Heart left ventricle (tissue), 16 donors: ENCODE results near the gene FOXRED1. TPM values are rescaled to one million over a fixed set of nuclear protein-coding genes. Genes with fewer than 3 reads are reported as not detected.

ENCODE experiments used
- ATAC-seq, 4 donors: fragments of 200-7000 bp; cut with Tn5 transposase; one replicate each; pipeline ENCODE4 v1.9.1; 2020 to 2022; ENCODE audit warnings: moderate library complexity in 4 of 4, mild to moderate bottlenecking in 3 of 4, moderate number of reproducible peaks in 1 of 4
- DNase-seq, 5 donors: peaks; one replicate each; pipeline ENCODE4 v3.0.0-alpha.2; 2020
- H3K27ac ChIP-seq, 12 donors: fragments of 200-600 bp; sonication (generic) in 4 of 12; one replicate each; pipeline versions ENCODE4 v1.5.0 to v1.8.0; 2016 to 2022; ENCODE audit warnings: mild to moderate bottlenecking in 2 of 12
- H3K27me3 ChIP-seq, 9 donors: fragments of 200-600 bp; sonication (generic) in 2 of 9; one replicate each; pipeline versions ENCODE4 v1.5.1 to v1.8.0; 2016 to 2022; ENCODE audit warnings: mild to moderate bottlenecking in 3 of 9
- H3K36me3 ChIP-seq, 9 donors: fragments of 200-600 bp; sonication (generic) in 2 of 9; one replicate each; pipeline versions ENCODE4 v1.5.0 to v1.8.0; 2018 to 2022; ENCODE audit warnings: mild to moderate bottlenecking in 2 of 9
- H3K4me1 ChIP-seq, 12 donors: fragments of 200-600 bp; sonication (generic) in 4 of 12; one replicate each; pipeline versions ENCODE4 v1.5.0 to v1.8.0; 2016 to 2022; ENCODE audit warnings: mild to moderate bottlenecking in 3 of 12
- H3K4me3 ChIP-seq, 12 donors: fragments of 200-600 bp; sonication (generic) in 4 of 12; one replicate each; pipeline versions ENCODE4 v1.5.0 to v1.8.0; 2017 to 2022; ENCODE audit warnings: mild to moderate bottlenecking in 9 of 12, moderate library complexity in 4 of 12
- H3K9me3 ChIP-seq, 12 donors: fragments of 200-600 bp; sonication (generic) in 4 of 12; one replicate each; pipeline versions ENCODE4 v1.5.0 to v1.8.0; 2016 to 2022; ENCODE audit warnings: mild to moderate bottlenecking in 1 of 12
- CTCF ChIP-seq, 12 donors: fragments of 200-600 bp; sonication (generic) in 4 of 12; IDR thresholded peaks; one replicate each; pipeline versions ENCODE4 v1.5.0 to v1.8.0; 2018 to 2022; ENCODE audit warnings: antibody characterized with exemption in 12 of 12, mild to moderate bottlenecking in 5 of 12
- POLR2A ChIP-seq, 2 donors: fragments of 450-650 bp; IDR thresholded peaks; one replicate each; pipeline ENCODE4 v1.6.1; 2017; ENCODE audit warnings: antibody characterized with exemption in 2 of 2, mild to moderate bottlenecking in 2 of 2, moderate library complexity in 2 of 2
- WGBS, 4 donors: extraction: QIAGEN DNeasy Blood & Tissue Kit in 2 of 4; methylation state at CpG; one replicate each; pipeline versions ENCODE4 v1.1.5 to v1.1.7; 2013 to 2018; 5-methylcytosine and 5-hydroxymethylcytosine counted together
- intact Hi-C, 10 donors: fragments of 100-400 bp; cut with DNase I; formaldehyde crosslinking; loops; one replicate each; pipeline versions ENCODE4 v1.11.1 to v1.14.2; 2022
- polyA plus RNA-seq, 2 donors: library from polyadenylated mRNA; stranded (reverse); fragments of 200-250 nt; gene quantifications; one replicate each; pipeline ENCODE4 v1.2.3, GENCODE V29; 2013
- total RNA-seq, 9 donors: library from RNA; depleted of rRNA in 2 of 9; stranded (reverse); fragments of >200 nt in 2 of 9; fragmentation: NEBNext Ultra II Directional in 3 of 9; extraction: Animal tissue kit (Norgen Biotek cat#: 25700) in 3 of 9; gene quantifications; one replicate each; pipeline versions ENCODE4 v1.1.0 to v1.2.4, GENCODE V29; 2016 to 2023
- donor health status: ischemic (EF 13 %, LVEDD 7.1; RV severe dilation, severe dysfunction).
- donor health status: healthy with polysubstance abuse.
- donor health status: DM: no; HTN: yes; CAD: no.
- donor health status: DM: no; HTN: no; CAD: no.
- donor health status: ischemic (EF 25% LVEDD 6.9; RV normal size, moderate dysfunction).
- donor health status: ischemic (EF 25% LVEDD 5.7; RV mildly dilated, moderate dysfunction).
- donor health status: healthy.
- donor health status: DM: yes; HTN: yes; CAD: no.
- donor health status: ischemic (EF 35%, LVEDD 5.7; RV mildly dilated, moderate dysfunction).
- donor health status: nonischemic (EF 11% LVEDD 7.7; RV severe dilation, severe dysfunction).
- donor health status: DM: yes; HTN: yes; CAD: no.
- donor health status: PGD.
- donor health status: ischemic (EF 29% LVEDD 5.4; RV normal size, mild dysfunction).
- donor health status: nonischemic (EF 23%, LVEDD 6.1; RV moderate dilation, normal function).

The FOXRED1 gene
- total and polyA plus RNA-seq, 11 donors, result 22.0 to 49.1 (median 32.2) TPM

GRCh38 chr11:126290887-126291286 is 21.9 kb downstream of the FOXRED1 start:
- no peak for DNase-seq
- ATAC-seq, result peak in 1 of 4 donors; percentile 8
- TF ChIP-seq CTCF (IDR thresholded peaks at IDR 0.05), result no peak
- TF ChIP-seq POLR2A (IDR thresholded peaks at IDR 0.05), result no peak
- 82 to 90% (median 83%) methylated on average over 10 to 12 of the region's 12 CpGs for WGBS, 4 donors
- intact Hi-C loops, result no loop called here
- H3K4me3 ChIP-seq, result no peak overlapping the region
- H3K4me1 ChIP-seq, result no peaks in the 10 kb centered on the region
- H3K36me3 ChIP-seq, result peaks cover 0 to 80% (median 62%) of the 10 kb centered on the region in 9 donors
- no peaks in the 10 kb centered on the region for H3K9me3 ChIP-seq
- no peaks in the 10 kb centered on the region for H3K27me3 ChIP-seq
- H3K27ac ChIP-seq, result no peak overlapping the region

DNA sequence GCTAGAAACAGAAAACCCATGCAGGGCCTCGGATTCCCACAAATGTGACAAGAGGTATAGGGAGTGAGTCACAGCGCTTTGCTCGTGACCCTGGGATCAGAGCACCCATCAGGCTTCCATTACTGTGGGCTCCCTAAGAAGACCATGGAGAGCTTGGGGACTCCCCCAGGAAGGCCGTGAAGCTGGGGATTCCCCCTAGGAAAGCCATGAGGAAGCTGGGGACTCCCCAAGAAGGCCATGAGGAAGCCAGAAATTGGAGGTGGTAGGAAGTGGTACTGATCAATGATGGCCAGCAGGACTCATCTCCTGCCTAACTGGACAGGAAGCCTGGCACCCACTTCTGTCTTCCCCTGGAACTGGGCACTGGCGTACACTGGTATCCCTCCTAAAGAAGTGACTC is 24.8 kb downstream of the FOXRED1 start:
- peak in 2 of 4 donors; percentile 13 to 28 for ATAC-seq
- H3K4me1 ChIP-seq, result no peaks in the 10 kb centered on the region
- no peaks in the 10 kb centered on the region for H3K9me3 ChIP-seq
- H3K36me3 ChIP-seq, result peaks cover 0 to 75% (median 65%) of the 10 kb centered on the region in 9 donors
- DNase-seq, result no peak
- WGBS, 4 donors, result 75 to 87% (median 81%) methylated on average over 5 of the region's 5 CpGs
- intact Hi-C loops, result no loop called here
- no peak for TF ChIP-seq POLR2A (IDR thresholded peaks at IDR 0.05)
- TF ChIP-seq CTCF (IDR thresholded peaks at IDR 0.05), result no peak
- no peak overlapping the region for H3K27ac ChIP-seq
- H3K4me3 ChIP-seq, result no peak overlapping the region
- no peaks in the 10 kb centered on the region for H3K27me3 ChIP-seq

DNA sequence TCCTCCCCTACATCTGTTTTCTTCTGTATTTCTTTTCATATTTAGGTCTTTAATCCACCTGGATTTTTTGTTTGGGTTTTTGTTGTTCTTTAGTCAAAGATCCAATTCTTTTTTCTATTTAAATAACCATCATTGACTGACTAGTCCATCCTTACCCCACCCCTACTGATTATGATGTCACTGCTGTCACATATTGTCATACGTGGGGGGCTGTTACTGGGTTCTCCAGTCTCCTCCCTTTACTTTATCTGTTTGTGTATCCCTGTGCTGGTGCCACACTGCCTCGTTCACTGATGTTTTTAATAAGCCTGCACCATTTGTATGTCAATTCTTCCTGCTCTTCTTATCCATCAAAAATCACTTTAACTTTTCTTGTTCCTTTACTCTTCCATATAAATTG is 28.1 kb downstream of the FOXRED1 start:
- ATAC-seq, result no peak
- intact Hi-C loops, result no loop called here
- TF ChIP-seq CTCF (IDR thresholded peaks at IDR 0.05), result no peak
- no peak for TF ChIP-seq POLR2A (IDR thresholded peaks at IDR 0.05)
- no peak for DNase-seq
- H3K9me3 ChIP-seq, result no peaks in the 10 kb centered on the region
- no peaks in the 10 kb centered on the region for H3K4me1 ChIP-seq
- no peaks in the 10 kb centered on the region for H3K27me3 ChIP-seq
- peaks cover 0 to 64% (median 46%) of the 10 kb centered on the region in 9 donors for H3K36me3 ChIP-seq
- 52 to 80% (median 67%) methylated on average over 2 of the region's 2 CpGs for WGBS, 4 donors
- no peak overlapping the region for H3K27ac ChIP-seq
- no peak overlapping the region for H3K4me3 ChIP-seq

DNA sequence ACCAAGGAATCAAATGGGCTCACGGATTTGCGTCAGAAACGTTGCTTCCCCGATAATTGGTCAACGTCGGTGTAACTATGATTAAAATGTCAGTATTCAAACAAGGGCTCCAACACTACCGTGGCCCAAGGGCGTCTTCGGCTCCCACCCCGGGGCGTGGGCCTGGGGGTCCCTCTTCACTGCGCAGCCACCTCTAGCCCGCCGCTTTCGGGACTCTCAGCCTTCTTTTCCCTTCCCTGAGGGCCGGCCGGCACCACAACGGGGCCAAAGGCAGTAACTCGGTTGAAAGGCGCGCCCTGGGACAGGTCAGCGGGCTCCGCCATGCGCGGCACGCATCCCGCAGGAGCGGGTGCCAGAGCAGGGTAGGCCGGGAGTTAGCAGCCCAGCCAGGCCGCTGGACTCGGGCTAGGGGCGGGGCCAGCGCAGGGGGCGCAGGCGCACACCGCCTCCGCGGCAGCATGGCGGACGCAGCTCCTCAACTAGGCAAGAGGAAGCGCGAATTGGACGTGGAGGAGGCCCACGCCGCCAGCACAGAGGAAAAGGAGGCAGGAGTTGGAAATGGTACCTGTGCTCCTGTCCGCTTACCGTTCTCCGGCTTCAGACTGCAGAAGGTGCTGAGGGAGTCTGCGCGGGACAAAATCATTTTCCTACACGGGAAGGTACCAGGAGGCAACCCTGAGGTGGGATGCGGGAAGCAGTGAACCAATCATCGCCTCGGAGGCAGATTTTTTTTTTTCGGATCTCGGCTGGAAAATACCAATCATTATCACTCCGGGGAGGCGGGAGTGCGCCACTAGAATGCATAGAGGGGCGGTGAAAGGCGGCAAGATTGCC is 34.9 kb downstream of the FOXRED1 start, which contains the start of gene DCPS:
Gene DCPS (plus strand): TSS at position 438 of the 834 bp plus-strand sequence. CDS start 21 bp downstream, at position 459.
- intact Hi-C loops, result loop anchor here in 1 of 10 donors (10.0 kb wide), 1 partner anchor 1041 kb away; no protein-coding TSS in a partner anchor
- H3K36me3 ChIP-seq, result peaks cover 0 to 30% (median 18%) of the 10 kb centered on the region in 9 donors
- H3K4me1 ChIP-seq, result peaks cover 0 to 26% (median 12%) of the 10 kb centered on the region in 12 donors
- H3K27ac ChIP-seq, result peak within 1 kb of the TSS; percentile 52 to 95 (median 88)
- peak in 1 of 2 donors; percentile 68 for TF ChIP-seq POLR2A (IDR thresholded peaks at IDR 0.05)
- TF ChIP-seq CTCF (IDR thresholded peaks at IDR 0.05), result no peak
- peak within 1 kb of the TSS; percentile 52 to 80 (median 69) for H3K4me3 ChIP-seq
- DNase-seq, result peak; percentile 90 to 94 (median 93)
- no peaks in the 10 kb centered on the region for H3K27me3 ChIP-seq
- no peaks in the 10 kb centered on the region for H3K9me3 ChIP-seq
- WGBS, 4 donors, result 1 to 3% (median 2%) methylated on average over 40 to 61 of the region's 61 CpGs
- ATAC-seq, result peak; percentile 96 to 100 (median 99)
